Upper lobe of right lung (tissue), 1 donor: Measurements from ENCODE around the gene BAZ2B. TPM values are rescaled to one million over a fixed set of nuclear protein-coding genes. Genes with fewer than 3 reads are reported as not detected.
A peak's percentile ranks its signal among the peaks of the same experiment; 100 is the strongest.

Source experiments
- ATAC-seq: fragments of 200-7000 bp; cut with Tn5 transposase; one replicate; pipeline ENCODE4 v1.9.1; 2020; ENCODE audit warnings: mild to moderate bottlenecking, moderate library complexity
- DNase-seq: peaks from one replicate; pipeline ENCODE4 v3.0.0-alpha.2; 2020
- H3K27ac ChIP-seq: fragments of 200-600 bp; one replicate; pipeline ENCODE4 v1.8.0; 2022
- H3K27me3 ChIP-seq: fragments of 200-600 bp; one replicate; pipeline ENCODE4 v1.8.0; 2022; ENCODE audit warnings: mild to moderate bottlenecking
- H3K36me3 ChIP-seq: fragments of 200-600 bp; one replicate; pipeline ENCODE4 v1.8.0; 2022
- H3K4me1 ChIP-seq: fragments of 200-600 bp; one replicate; pipeline ENCODE4 v1.8.0; 2022
- H3K4me3 ChIP-seq: fragments of 200-600 bp; one replicate; pipeline ENCODE4 v1.8.0; 2022; ENCODE audit warnings: mild to moderate bottlenecking
- H3K9me3 ChIP-seq: fragments of 200-600 bp; one replicate; pipeline ENCODE4 v1.8.0; 2022
- intact Hi-C: fragments of 100-400 bp; cut with DNase I; formaldehyde crosslinking; loops from one replicate; pipeline ENCODE4 v1.11.0; 2022
- total RNA-seq: library from RNA; stranded (reverse); fragmentation: NEBNext Ultra II Directional; extraction: Animal tissue kit (Norgen Biotek cat#: 25700); gene quantifications from one replicate; pipeline ENCODE4 v1.2.1, GENCODE V29; 2021
- TF ChIP-seq, protein P1 (sequence below): fragments of 200-600 bp; IDR thresholded peaks from one replicate; pipeline ENCODE4 v1.8.0; 2022; ENCODE audit warnings: antibody characterized with exemption
- donor health status: DM: no; HTN: yes; CAD: no; lungs with severe emphysema.

BAZ2B gene
- total RNA-seq, 1 donor from 2014 or later, result 91.9 TPM

DNA sequence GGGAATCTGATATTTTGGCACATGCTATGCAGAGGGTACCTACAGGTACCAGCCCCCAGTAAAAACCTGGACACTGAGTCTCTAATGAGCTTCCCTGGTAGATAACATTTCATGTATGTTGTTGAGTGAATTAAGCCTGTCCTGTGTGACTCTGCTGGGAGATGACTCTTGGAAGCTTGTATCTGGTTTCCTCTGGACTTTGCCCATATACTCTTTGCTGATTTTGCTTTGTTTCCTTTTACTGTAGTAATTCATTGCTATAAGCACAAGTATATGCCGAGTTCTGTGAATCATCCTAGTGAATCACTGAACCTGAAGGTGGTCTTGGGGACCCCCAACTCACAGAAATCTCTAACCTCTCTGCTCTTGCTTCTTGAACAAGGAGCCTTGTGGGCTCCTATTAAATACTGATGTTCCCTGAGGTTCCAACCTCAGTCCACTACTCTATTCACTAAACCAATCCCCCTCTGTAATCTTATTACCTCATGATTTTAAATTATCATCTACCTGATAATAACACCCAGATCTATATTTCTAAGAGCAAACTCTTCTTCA, 235.6 kb downstream of the BAZ2B start:
- no peak for ATAC-seq
- Histone ChIP-seq H3K4me1 (no peaks in the 10 kb centered on the region), H3K27me3 (no peaks in the 10 kb centered on the region), H3K9me3 (no peaks in the 10 kb centered on the region), H3K36me3 (peaks cover 46% of the 10 kb centered on the region), H3K27ac (no peak overlapping the region), H3K4me3 (no peak overlapping the region)
- DNase-seq, result no peak
- TF ChIP-seq, protein P1, sequence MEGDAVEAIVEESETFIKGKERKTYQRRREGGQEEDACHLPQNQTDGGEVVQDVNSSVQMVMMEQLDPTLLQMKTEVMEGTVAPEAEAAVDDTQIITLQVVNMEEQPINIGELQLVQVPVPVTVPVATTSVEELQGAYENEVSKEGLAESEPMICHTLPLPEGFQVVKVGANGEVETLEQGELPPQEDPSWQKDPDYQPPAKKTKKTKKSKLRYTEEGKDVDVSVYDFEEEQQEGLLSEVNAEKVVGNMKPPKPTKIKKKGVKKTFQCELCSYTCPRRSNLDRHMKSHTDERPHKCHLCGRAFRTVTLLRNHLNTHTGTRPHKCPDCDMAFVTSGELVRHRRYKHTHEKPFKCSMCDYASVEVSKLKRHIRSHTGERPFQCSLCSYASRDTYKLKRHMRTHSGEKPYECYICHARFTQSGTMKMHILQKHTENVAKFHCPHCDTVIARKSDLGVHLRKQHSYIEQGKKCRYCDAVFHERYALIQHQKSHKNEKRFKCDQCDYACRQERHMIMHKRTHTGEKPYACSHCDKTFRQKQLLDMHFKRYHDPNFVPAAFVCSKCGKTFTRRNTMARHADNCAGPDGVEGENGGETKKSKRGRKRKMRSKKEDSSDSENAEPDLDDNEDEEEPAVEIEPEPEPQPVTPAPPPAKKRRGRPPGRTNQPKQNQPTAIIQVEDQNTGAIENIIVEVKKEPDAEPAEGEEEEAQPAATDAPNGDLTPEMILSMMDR, result no peak
- intact Hi-C loops, result no loop called here

DNA sequence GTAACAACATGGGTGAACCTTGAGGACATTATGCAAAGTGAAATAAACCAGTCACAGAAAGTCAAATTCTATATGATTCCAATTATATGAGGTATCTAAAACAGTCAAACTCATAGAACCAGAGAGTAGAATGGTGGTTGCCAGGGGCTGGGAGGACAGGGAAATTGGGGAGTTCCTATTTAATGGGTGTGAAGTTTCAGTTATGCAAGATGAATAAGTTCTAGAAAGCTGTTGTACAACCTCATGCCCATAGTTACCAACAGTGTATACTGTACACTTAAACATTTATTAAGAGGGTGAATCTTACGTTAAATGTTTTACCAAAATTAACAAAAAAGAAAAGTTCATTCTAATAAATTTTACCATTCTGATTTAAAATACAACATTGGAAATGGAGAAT, 237.2 kb downstream of the BAZ2B start:
- TF ChIP-seq, protein P1, result no peak
- H3K4me1 ChIP-seq, result no peaks in the 10 kb centered on the region
- ATAC-seq (no peak), DNase-seq (no peak)
- intact Hi-C loops, result no loop called here
- no peaks in the 10 kb centered on the region for H3K27me3 ChIP-seq
- H3K9me3 ChIP-seq, result no peaks in the 10 kb centered on the region
- H3K36me3 ChIP-seq, result peaks cover 46% of the 10 kb centered on the region
- no peak overlapping the region for H3K27ac ChIP-seq
- H3K4me3 ChIP-seq, result no peak overlapping the region

DNA sequence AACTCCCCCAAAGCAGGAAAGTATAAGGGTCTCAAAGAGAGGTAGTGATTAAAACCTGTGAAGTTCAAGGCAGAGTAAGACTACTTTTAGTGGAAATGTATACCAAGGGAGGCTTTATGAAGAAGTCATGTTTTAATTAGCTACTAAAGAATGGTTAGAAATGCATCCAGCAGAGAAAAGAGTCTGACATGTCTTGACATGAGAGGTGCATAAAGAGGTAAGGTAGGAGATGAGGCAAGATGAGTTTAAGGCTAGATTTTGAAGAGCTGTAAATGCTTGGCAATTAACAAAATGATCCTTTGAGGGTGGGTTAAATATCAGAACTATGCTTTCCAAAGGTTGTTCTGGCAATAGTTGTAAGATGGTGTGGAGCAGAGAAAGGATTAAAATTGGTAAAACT, 241.1 kb downstream of the BAZ2B start:
- Histone ChIP-seq H3K4me3 (no peak overlapping the region), H3K36me3 (peaks cover 54% of the 10 kb centered on the region), H3K9me3 (no peaks in the 10 kb centered on the region), H3K4me1 (no peaks in the 10 kb centered on the region), H3K27me3 (no peaks in the 10 kb centered on the region), H3K27ac (no peak overlapping the region)
- TF ChIP-seq, protein P1, result no peak
- no peak for DNase-seq
- no peak for ATAC-seq
- intact Hi-C loops, result no loop called here

DNA sequence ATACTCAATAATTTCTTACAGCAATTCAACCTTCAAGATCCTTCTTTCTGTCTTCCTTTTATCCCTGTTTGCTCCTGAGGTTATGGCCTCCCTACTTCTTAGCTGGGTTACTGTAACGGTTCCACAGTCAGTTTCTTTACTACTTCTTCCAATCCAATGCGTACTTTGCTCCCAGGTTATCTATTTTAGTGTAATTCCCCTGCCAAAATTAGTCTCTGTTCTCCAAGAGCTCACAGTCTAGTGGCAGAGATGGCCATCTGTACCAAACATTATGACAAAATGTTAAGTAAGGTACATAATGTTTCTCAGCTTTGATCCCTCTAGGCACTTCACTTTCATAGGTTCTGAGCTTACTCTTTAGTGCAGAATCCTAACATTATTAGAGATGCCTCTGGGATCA, 244.8 kb downstream of the BAZ2B start:
- no peak overlapping the region for H3K27ac ChIP-seq
- no peaks in the 10 kb centered on the region for H3K9me3 ChIP-seq
- H3K4me3 ChIP-seq, result no peak overlapping the region
- peaks cover 83% of the 10 kb centered on the region for H3K36me3 ChIP-seq
- DNase-seq (no peak), ATAC-seq (no peak)
- no peaks in the 10 kb centered on the region for H3K4me1 ChIP-seq
- no peaks in the 10 kb centered on the region for H3K27me3 ChIP-seq
- intact Hi-C loops, result no loop called here
- TF ChIP-seq, protein P1, result no peak

DNA sequence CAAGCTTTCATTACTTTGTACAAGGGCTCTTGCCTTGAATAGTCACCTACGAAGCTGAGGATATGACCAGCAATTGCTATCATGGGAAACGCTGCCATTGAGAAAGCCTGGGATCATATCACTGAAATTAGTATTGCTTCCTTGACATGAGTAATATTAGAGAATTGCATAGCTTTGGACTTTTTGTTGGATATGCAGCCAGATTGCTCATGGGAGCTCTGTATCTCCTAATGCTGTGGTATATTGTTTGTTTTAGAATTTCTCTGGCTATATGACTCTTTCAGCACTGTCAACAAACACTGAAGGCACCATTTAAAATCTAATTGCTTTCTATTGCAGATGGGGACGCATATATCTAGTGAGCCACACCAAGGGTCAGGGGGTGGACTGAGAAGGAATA, 249.8 kb downstream of the BAZ2B start:
- Histone ChIP-seq H3K36me3 (peaks cover 82% of the 10 kb centered on the region), H3K27ac (no peak overlapping the region), H3K4me3 (no peak overlapping the region), H3K27me3 (no peaks in the 10 kb centered on the region), H3K9me3 (no peaks in the 10 kb centered on the region), H3K4me1 (no peaks in the 10 kb centered on the region)
- intact Hi-C loops, result no loop called here
- DNase-seq (no peak), ATAC-seq (no peak)
- TF ChIP-seq, protein P1, result no peak

DNA sequence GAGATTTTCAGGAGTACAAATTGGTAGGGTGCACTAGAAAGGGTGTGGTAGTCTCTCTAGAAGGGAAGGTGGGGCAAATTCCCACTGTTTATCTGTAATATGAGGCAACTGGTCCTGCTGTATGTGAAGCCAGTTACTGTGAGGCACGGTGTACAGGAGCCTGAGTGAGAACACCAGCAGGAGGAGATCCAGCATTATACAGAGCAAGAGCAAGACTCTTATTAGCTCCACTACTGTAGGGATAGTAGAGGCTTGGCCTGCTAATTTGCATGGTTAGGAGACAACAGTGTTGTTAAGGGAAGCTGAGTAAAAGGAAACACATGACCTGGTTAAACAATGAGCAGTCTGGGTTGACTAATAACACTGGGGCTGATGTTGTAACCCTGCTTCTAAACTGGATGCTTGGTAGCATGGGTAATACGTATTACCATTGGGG, 253.5 kb downstream of the BAZ2B start:
- peaks cover 51% of the 10 kb centered on the region for H3K36me3 ChIP-seq
- no peaks in the 10 kb centered on the region for H3K9me3 ChIP-seq
- H3K27ac ChIP-seq, result peak overlapping the region; percentile 7
- ATAC-seq (peak; percentile 92), DNase-seq (no peak)
- H3K4me1 ChIP-seq, result no peaks in the 10 kb centered on the region
- no peaks in the 10 kb centered on the region for H3K27me3 ChIP-seq
- no peak overlapping the region for H3K4me3 ChIP-seq
- TF ChIP-seq, protein P1, result no peak
- intact Hi-C loops, result no loop called here
